UCSD-AML1 (cell line): ENCODE data around the gene SERPINE3.

Experiments used
- DNase-seq: peaks from one replicate; lab custom pipeline; 2025; ENCODE audit not compliant: unreplicated experiment; lab: John Stamatoyannopoulos, UW

Gene SERPINE3

DNA sequence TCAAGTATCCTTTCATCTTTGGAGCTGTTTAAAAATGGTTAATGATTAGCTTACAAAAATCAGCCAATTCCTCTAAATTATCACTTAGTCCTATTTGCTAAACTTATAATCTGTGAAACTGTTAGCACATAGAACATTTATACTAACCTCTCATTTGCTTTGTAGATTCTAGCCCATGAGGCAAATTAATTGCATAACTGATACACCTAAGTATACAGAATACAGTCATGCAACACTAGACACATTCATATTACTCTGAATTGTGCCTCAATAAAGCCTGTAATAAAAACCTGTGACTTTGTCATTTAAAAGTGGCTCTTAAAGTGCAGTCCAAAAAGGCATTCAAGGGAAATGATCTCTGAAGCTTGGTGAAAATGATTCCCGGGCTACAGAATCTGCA is 21.0 kb downstream of the SERPINE3 start:
- no peak for DNase-seq

DNA sequence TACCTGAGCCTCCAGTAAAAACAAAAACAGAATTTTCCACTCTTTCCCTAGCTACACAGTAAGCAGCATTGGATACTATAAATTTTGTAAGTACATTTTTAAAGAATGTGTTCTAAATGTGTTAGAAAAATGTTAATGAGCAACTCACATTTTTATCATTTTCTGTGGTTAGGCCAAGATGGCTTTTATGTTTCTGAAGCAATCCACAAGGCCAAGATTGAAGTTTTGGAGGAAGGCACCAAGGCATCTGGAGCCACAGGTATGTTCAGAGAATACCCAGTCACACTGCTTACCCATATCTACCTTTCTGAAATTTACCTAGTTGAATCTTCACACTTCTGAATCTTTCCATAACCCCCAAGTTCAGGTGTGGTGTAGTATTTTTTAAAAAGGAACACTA is 21.6 kb downstream of the SERPINE3 start:
- DNase-seq, result no peak

DNA sequence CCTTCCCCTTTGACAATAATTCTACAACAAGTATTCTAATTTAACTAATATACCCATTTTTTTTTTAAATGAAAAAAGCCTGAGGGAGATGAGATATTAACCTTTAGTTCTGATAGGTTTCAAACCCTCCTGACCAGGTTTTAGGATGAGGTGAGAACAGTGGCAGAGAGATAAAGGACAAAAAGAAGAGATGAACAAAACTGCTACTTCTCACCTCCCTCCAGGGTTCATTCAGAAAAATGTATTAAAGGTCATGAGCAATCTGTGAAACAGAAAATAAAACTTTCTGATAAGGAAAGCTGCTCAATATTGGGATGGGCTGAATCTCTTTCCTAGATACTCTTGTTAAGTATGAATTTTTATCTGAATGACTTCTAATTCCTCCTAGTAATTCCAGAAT is 24.1 kb downstream of the SERPINE3 start:
- no peak for DNase-seq

DNA sequence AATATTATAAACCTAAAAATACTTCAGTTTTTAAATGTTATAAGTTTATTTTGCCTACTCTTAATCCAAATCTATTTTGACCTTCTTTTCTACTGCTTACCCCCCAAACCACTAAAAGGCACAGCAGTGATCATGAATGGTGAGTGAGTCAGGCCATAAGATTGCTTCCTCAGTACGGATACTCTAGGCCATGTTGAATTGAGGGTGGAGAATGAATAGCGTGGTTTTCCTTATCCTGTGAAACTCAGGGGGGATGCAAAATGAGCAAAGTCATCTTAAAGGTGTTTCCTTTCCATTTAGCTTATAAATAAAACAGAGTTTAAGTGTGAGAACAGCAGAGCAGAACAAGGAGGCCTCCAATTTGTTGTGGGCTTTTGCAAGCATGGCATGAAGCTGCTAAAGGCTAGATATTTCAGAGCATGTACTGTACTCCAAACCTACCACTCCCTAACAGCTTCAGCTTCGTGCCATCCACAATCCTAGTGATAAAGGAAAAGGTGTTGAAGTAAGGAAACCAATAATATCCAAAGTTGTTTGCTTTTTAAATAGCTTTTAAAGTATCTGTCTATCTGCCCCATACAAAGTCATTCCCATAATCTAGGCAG is 25.0 kb downstream of the SERPINE3 start:
- no peak for DNase-seq

DNA sequence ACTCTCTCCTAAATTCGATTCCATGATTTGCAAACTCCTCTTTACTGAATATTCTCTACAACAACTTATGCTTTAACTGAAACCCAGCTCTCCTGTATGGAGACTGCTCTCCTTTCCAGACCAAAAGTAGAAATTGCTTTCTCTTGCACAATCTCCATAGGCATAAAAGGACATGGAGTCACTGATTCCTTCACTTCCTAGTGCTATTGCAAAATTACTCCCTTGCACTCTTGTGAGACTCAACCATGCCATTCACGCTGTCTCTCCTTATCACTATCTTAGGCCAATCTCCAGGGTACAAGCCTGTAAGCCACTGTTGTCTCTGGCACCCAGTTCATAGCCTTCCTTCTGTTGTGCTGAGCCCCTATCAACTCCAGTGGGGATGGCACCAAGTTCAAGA is 30.6 kb downstream of the SERPINE3 start:
- DNase-seq, result no peak

DNA sequence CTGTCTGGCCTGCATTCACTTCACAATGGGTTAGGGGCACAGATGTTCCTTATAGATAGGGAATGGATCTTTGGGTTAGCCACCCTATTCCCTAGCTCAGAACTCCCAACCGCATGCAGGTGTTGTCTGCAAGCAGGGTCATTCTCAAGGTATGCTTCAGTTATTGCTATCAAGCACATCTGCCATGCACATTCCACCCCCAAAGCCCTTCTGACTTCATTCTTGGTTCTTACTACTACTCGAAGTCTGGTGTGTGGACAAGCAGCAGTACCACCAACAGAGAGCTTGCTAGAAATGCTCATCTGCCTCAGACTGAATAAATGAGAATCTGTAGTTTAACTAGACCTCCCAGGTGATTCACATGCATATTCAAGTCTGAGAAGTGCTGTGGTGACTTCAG is 31.3 kb downstream of the SERPINE3 start:
- DNase-seq, result no peak

DNA sequence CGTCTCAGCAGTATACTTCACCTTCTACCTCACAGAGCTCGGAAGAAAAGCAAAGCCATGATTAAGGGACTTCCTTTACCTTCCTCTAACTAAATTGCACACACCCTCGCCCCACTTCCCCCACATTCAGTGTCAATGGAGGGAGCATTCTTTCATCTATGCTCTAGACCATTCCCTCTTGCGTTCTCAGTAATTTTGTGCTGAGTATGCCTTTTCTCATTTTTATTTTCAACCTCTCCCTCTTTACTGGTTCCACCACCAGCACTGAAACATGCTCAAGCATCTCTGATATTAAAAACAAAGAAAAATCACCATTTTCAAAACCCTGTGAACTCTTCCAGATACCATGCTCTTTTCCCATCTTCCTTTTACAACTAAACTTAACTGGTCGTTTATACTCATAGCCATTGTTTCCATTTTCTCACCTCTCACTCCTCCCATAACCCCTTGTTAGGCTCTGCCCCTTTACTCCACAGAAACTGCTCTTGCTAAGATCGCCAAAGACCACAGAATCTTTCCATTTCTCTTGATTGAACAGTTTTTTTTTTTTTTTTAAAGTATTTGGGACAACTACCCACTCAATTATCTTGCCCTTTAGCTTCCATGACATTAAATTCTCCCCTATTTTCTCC is 32.4 kb downstream of the SERPINE3 start:
- DNase-seq, result no peak

DNA sequence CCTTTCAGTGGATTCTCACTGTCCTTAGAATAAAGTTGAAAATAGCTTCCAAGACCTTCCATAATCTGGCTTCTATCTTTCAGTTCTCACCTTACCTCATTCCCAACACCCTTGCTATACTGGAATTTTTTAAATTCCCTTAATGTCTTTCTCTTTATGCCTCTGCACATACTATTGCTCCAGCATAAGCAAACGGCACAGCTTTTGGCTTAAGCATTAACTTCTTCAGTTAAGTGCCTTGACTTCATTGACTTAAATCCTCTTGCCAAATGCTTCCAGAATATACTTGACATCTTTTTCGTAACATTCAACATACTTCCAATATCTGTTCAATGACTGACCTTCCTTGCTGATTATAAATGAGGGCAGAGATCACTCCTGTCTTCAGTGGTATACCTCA is 34.0 kb downstream of the SERPINE3 start:
- no peak for DNase-seq

DNA sequence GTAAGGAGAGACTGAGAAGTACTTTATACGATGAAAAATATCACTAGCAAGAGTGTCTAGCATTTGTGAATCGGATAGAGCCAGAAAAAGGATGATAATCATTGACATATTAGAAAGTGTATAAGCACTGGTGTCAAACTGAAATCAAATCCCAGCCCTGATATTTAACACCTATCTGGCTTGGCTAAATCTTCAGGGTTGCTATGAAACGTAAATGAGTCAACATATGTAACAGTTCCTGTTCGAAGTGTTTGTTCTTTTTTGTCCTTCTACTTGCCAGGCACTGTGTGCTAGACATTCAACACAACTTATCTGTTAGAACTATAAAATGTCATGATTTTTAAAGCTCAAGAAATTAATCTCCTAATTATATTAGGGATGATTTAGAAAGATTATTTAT is 40.8 kb downstream of the SERPINE3 start:
- no peak for DNase-seq

DNA sequence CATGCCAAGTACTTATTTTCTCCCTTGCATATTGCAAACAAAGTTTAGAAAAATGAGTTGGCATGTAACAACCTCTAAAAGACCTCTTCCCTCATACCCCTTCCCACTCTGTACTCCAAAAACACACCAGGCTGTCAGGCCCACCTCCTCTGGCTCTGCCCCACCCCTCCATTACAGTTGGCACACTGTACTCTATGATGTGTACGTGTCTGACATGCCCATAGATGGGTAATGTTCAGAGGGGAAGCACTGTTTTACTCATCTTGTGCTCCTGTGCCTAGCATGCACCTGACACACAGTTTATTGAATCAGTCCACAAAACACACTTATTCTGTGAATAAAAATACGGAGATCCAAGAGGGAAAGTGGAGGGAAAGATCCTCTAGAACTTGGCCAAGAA is 45.6 kb downstream of the SERPINE3 start:
- no peak for DNase-seq

DNA sequence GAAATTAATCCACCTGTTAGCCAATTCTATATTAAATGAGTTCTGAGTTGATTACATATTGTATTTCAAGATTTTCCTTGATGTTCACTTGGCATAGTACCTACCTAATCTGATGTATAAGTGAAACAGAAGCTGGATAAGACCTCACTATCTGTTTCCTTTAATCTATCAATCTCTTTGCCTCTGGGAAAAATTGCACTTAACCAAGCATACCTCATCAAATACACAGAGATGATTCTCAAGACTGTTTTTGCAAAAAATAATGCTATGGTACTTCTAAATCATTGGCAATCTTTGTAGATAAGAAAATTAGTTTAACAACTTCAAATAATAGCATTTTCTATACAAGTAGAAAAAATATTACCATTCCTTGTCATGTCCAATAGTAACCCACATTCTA is 55.2 kb downstream of the SERPINE3 start:
- no peak for DNase-seq

DNA sequence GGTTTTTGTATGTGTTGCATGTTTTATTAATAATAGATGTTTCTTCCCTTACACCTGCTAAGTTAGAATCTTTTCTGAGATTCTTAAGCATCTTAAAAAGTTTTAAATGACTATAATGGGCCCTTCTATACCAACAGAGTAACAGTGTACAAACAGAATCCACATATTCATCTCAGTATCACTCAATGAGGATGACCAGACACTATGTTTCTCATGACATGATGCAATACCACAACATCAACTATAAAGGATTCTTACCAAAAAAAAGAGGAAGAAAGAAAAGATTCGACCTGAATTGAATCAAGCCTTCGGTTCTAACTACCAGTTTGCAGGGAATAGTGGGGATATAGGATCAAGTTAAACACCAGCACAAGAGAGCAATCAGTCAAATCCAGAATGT is 56.9 kb downstream of the SERPINE3 start:
- DNase-seq, result no peak

DNA sequence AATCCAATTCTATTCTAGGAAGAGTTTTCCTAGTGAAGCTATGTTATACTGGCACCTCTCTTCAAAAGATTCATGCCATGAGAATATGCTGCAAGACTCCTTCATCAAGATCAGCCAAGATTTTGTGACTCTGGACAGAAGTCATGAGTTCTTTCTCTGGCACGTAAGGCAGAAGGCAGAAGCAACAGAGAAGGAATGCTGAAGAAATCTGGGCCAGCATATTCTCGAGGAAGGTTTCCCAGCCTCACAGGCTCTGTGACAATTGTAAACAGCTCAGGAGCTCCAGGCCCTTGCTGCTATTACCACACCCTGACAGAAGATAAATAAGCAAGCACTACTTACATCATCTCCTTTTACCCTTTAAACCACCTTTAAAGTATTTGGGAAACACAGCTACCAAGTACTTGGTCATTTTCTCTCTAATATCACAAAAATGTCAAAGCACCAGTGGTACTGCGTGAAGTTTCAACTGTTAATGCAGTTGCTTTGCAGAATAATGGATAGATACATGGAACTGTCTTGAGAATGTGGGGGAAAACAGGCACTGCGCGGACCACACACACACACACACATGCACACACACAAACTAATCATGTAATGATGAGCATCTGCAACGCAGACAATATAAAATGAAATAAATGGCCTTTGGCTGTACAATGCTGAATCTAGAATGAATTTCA is 57.9 kb downstream of the SERPINE3 start:
- DNase-seq, result no peak

DNA sequence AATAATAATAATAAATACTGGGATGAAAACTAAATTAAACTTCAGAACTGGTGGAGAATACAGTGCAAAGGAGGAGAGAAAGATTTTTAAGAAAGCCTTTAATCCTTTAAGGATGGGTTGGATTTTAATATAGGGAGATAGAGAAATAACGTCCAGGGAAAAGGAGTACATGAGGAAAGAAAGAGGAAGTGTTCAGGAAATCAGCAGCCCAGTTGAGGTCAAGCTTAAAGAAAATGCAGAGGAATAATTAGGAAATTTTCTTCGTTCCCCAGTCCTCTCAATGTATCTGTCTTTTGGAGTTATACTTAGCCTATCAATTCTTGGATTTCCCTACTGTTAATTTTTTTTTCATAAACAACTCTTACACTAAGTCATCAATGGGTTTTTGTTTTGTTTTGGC is 65.7 kb downstream of the SERPINE3 start:
- no peak for DNase-seq

DNA sequence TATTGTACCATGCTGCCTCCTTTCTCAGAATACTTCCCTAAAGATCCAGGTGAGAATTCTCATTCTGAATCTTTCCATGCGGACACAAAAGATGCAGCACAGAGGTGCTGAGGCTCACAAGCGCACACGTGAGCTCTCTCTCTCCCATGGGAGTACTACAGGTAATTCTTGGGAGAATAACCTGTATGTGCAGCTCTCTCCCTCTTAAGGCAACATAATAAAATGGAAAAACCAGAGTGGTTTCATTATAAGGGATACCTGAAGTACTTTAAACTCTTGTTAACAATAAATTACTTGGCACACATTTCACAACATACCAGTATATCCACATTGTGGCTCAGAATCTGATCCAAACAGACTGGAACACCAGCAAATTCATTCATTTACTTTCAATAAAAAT is 72.9 kb downstream of the SERPINE3 start:
- DNase-seq, result no peak
